Measurements from ENCODE around the gene TOR2A. TPM values are rescaled to one million over a fixed set of nuclear protein-coding genes. Genes with fewer than 3 reads are reported as not detected.

TOR2A gene
- total and polyA plus RNA-seq, 11 donors = 1.7 to 9.2 (median 3.4) TPM

DNA sequence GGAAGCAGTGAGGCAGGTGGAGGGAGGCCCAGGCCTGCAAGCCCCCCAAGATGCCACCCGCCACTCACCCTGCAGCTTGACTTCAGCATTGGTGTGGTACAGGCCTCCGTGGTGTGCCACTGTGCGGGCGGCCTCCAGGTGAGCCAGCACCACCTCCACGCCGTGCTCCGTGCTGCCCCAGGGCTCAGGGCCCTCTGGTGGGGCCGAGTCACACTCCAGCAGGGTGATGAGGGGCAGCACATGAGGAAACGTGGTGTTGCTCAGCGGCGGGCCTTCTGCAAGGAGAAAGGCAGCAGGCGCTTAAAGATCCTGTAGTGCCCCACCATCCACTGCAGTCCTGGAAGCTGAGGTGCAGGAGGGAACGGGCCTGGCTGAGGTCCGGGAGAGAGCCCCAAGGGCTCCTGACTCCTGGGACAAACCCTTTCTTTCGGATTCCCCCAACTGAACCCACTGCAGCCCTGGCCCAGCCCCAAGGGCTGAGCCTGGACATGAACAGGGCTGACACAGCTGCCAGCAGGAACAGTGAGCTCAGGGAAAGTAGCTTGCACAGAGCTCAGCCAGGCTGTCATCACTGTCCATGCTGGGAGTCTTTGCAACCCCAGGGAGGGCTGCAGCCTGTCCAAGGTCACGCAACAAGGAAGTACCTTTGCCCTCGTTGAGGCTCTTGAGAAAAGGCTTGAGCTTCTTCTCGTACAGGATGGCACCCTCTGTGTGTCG, 4.7 kb upstream of the TOR2A start:
- Histone ChIP-seq H3K36me3 (peaks cover 0 to 67% (median 59%) of the 10 kb centered on the region in 9 donors), H3K27me3 (no peaks in the 10 kb centered on the region), H3K9me3 (no peaks in the 10 kb centered on the region), H3K4me1 (peaks cover 0 to 38% (median 15%) of the 10 kb centered on the region in 12 donors), H3K27ac (peak overlapping the region in 9 of 12 donors; percentile 30 to 70 (median 51)), H3K4me3 (no peak overlapping the region)
- DNase-seq (peak in 1 of 5 donors; percentile 69), ATAC-seq (no peak)
- intact Hi-C loops (cut with DNase I) = loop anchor here in 6 of 10 donors (5.0 to 10.0 kb wide), 5 partner anchors 43 to 235 kb away; partner anchors contain the start of gene ST6GALNAC4 (in 1 of the 6)
- 67 to 91% (median 83%) methylated on average over 10 to 19 of the region's 19 CpGs for WGBS, 4 donors
- TF ChIP-seq POLR2A (IDR thresholded peaks at IDR 0.05) (no peak), CTCF (IDR thresholded peaks at IDR 0.05) (no peak)

DNA sequence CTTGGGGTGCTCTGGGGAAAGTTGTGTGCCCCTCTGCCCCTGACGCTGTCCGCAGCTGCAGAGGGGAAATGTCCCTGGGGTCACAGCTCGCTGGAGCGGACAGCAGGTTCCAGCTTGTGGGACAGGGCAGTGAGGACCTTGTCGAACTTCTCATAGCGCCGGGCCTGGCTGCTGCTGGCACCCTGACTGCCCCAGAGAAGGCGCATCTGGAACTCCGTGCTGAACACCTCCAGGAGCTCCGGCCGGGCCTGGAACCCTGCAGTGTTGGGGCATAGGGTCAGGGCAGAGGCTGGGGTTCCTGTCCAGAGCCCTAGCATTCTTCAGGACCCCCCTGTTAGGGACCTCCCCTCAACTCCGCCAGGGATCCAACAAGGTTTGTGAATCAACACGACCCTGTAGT, 3.6 kb upstream of the TOR2A start:
- no peak for TF ChIP-seq POLR2A (IDR thresholded peaks at IDR 0.05)
- TF ChIP-seq CTCF (IDR thresholded peaks at IDR 0.05) = no peak
- ATAC-seq (no peak), DNase-seq (no peak)
- no peak overlapping the region for H3K27ac ChIP-seq
- H3K9me3 ChIP-seq = no peaks in the 10 kb centered on the region
- intact Hi-C loops (cut with DNase I) = loop anchor here in 6 of 10 donors (5.0 to 10.0 kb wide), 5 partner anchors 44 to 234 kb away; partner anchors contain the start of gene ST6GALNAC4 (in 1 of the 6)
- WGBS, 4 donors = 90 to 92% (median 90%) methylated on average over 13 of the region's 13 CpGs
- no peaks in the 10 kb centered on the region for H3K27me3 ChIP-seq
- no peak overlapping the region for H3K4me3 ChIP-seq
- H3K36me3 ChIP-seq = peaks cover 0 to 60% (median 52%) of the 10 kb centered on the region in 9 donors
- peaks cover 0 to 47% (median 24%) of the 10 kb centered on the region in 12 donors for H3K4me1 ChIP-seq

GRCh38 chr9:127735530-127736185, 564 bp upstream of the TOR2A start:
- TF ChIP-seq POLR2A (IDR thresholded peaks at IDR 0.05) = no peak
- no peak for TF ChIP-seq CTCF (IDR thresholded peaks at IDR 0.05)
- WGBS, 4 donors = 25 to 29% (median 27%) methylated on average over 13 to 15 of the region's 15 CpGs
- peaks cover 0 to 28% (median 17%) of the 10 kb centered on the region in 12 donors for H3K4me1 ChIP-seq
- H3K27ac ChIP-seq = peak overlapping the region in 8 of 12 donors; percentile 4 to 99 (median 40)
- intact Hi-C loops (cut with DNase I) = loop anchor here (1.0 to 10.0 kb wide), 18 partner anchors 47 to 231 kb away; partner anchors contain the start of gene ST6GALNAC4 (in 4 of the 10)
- peaks cover 0 to 51% (median 44%) of the 10 kb centered on the region in 9 donors for H3K36me3 ChIP-seq
- peak in 1 of 4 donors; percentile 1 for ATAC-seq
- no peaks in the 10 kb centered on the region for H3K27me3 ChIP-seq
- H3K9me3 ChIP-seq = no peaks in the 10 kb centered on the region
- no peak for DNase-seq
- peak overlapping the region in 5 of 12 donors; percentile 78 to 85 (median 82) for H3K4me3 ChIP-seq

Measured in heart left ventricle (tissue), 16 donors.